SIG-M5 (cell line): ENCODE results near the gene KANK4.

Experiments
- DNase-seq: peaks from one replicate; lab custom pipeline; 2025; lab: John Stamatoyannopoulos, UW

The KANK4 gene

DNA sequence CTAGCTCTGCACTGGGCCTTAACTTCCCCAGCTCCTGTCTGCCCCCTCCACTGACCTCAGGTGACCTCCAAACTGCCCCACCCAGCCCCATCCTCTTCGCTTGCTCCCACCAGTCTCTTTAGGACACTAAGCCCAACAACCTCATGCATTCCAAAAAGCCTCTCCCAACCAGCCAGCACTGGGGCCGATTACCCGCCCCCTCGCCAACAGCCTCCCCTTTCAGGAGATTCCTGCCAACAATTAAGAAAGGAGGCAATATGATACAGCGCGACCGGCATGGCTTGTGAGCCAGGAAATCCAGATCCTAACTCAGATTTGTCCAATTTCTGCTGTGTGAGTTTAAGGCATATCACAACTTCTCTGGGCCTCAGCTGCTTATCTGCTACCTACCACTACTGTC lies 14.7 kb downstream of the KANK4 start:
- DNase-seq: no peak

DNA sequence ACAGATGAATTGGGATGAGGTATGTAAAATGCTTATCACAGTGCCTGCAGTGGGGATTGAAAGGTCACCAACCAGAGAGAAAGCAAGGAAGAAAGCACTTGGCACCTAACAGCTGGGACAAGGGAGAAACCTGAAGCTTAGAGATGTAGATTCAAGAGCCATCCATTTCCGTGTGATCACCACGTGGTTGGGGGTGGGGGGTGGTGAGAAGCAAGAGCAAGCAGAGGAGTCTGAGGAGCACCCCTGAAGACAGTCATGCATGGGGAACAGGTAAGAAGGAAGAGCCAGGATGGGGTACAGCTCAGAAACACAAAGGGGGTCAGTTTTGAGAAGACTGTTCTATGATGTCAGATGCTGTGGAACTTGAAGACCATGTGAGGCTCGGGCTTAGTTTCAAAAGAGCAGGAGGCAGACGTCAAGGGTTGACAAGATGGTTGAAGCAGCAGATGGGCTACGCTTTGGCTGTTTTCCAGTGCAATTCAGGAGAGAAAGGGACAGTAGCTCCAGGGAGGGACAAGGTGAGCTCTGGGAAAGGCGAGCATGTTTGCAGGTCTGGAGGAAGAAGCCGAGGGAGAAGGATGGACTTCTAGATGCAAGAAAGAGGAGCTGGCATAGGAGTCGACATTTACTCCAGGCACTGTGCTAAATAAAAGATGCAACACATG lies 17.4 kb downstream of the KANK4 start:
- no peak for DNase-seq

DNA sequence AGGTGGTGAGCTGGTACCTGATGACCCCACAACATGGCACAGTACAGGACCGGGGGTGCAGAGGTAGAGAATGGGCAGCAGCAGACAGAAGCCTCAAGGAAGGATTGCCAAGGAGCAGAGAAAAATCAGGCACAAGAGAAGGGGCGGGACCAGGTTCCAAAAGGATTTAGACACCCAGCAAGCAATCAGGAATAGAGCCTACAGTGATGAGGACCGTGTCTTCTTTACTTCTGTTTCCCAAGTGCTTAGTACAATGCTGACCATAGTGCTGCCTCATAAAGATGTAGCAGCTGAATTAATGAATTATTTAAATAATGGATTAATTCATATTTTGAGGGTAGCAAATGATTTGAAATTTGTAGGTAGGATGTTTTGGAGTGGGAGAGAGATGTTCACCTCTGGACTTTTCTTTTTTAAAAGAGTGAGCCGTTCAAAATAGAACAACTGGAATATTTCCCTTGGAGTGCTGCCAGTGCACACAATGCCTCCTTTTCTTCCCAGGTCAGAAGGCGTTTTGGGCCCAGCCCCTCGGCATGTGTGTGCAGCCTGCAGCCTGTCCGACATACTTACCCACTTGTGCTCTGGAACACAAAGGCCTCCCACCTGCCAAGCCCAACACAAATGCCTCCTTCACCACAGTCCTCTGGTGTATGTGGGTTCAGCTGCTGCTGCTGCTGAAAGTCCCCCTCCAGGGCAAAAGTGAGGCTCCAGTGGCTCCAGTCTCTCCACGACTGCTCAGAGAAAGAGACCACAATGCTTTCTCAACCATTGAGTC lies 19.6 kb downstream of the KANK4 start:
- DNase-seq: no peak

DNA sequence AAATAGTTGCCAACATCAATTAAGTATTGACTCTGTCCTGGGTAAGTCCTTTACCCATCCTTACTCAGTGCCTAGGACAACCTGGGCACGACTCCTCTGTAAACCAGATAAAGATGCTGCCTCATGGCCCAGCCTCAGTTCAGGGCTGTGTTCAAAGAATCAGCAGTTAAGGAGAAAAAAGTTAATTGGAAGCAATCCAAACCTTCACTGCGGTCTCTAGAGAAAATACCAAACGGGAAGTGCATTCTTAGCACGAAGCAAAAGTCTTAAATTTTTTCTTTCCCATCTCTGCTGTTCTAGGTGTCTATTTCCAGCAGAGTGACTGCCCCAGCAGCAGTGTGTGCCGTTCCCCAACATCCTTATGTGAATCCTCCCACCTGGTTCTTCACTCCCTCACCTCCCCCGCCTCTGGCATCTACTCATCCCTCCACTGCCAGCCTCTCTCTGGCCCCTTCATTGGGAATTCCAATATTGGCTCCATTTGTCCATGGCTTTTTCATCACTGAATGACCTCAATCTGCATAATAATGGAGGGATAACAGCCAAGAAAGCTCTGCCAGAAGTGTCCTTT lies 23.2 kb downstream of the KANK4 start:
- DNase-seq: no peak

DNA sequence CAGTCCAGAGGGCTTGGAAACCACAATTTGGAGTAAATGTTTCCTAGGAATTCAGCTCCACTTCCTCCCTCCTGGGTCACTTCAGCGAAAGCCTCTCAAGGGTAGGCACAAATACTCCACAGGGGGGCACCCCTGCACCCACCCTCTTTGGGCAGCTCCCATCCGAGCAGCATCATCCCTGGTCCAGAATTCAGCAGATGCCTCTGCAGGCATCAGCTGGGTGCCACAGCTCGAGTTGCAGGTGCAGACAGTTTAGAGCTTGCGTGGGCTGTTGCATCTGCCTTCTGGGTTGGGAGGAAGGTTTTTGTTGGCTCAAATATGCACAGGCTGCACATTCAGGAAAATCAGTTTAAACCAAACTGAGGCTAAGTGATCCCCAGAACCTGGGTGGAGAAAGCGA lies 25.0 kb downstream of the KANK4 start:
- DNase-seq: no peak

DNA sequence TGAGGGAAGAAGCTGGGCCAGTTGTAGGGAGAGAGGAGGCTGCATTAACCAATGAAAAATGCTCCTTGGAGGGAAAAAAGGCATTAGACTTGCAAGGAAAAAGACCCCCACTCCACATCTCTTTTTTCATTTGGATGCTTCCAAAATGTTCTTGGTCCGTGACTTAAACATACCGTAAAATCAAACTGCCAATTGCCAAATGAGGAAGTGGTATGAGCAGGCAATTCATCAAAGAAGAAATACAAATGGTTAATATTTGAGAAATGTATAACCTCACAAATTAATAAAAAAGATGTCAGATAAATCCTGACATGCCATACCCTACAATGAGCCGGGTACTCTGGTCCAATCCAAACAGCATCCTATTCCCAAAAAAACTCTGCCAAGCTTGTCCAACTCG lies 30.6 kb downstream of the KANK4 start:
- no peak for DNase-seq

DNA sequence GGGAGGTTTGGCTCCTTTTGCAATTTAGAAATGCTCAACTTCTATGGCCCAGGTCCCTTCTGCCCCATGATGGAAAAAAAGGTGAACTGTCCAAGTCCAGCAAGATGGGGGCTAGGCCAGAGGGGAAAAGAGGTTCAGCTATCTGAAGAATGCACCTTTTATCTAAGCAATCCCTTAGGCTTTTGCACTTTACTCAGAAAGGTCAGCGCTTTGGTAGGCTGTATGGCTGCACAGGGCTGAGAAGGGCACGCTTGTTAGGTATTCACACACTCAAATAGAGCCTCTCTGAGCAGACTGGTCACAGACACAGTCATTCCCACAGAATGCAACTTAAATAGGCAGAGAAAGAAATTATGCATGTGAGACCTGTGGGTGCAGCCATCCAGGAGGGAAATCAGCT lies 31.0 kb downstream of the KANK4 start:
- DNase-seq: no peak

DNA sequence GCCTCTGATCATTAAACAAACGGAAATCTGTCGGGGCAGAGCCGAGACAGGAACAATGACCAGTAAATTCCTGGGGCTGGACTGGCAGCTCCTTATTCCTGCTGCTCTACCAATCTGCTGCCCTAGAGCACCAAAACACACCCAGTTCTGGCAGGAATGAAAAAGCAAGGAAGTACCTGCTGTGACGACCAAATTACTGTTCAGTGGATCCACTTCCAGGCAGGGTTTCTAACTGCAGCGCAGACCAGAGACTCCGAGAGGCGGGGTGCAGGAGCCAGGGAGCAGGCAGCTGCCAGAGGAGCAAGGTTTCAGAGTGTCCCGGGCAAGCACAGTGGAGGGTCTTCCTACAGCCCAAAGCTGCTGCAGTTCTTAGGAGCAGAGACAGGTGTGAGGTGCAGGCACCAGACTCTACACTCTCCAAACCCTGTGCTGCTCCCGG lies 32.4 kb downstream of the KANK4 start:
- DNase-seq: no peak

DNA sequence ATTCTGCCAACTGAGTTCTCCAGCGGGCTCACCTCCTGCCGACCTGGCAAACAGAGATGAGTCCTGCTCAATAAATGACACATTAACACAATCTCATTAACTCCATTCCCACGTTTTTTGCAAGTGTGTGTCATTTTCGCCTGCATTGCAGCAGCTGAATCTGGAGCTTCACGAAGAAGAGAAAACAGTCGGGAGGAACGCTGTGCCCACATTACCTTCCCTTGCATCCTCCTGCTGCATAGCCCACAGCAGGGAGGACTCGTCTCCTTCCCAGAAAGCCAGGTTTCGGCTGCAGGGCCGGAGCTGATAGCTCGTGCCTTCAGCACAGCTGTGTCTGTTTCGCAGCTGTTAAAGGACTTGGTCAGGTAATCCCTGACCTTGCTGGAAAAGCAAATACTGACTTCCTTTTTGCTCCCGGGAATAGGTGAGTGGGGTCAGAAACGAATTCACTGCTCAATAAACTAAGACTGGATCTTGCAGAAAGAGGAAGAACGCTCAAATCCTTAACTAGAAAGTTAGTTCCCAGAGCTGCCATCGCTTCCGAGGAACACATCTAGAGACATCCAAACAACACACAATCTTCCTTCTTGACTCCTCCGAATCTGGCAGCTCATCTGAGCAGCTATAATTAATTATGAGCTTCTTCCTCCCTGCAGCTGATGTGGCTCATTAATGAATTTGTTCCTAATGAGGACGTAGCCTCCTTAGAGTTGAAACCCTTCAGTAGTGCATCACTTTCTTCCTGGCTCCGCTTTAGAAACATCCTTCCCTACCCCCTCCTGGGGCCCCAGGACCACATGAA lies 33.0 kb downstream of the KANK4 start:
- DNase-seq: no peak

DNA sequence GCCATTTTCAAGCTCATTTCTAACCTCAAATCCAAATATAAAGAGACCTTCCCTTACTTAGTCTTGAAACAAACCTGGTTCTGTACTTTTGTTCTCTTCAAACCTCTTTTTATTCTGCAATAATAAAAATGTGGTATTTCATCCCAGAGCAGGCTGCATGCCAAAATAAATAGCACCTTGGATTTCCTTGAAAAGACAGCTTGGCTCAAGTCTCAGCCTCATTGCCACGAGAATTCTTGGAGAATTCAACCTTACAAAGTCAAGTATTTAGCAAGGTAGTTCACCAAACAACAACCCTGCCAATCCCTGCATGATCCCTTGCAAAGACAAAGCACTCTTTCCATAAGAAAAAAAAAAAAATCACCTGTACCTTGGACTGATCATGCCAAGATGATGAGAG lies 33.8 kb downstream of the KANK4 start:
- no peak for DNase-seq

DNA sequence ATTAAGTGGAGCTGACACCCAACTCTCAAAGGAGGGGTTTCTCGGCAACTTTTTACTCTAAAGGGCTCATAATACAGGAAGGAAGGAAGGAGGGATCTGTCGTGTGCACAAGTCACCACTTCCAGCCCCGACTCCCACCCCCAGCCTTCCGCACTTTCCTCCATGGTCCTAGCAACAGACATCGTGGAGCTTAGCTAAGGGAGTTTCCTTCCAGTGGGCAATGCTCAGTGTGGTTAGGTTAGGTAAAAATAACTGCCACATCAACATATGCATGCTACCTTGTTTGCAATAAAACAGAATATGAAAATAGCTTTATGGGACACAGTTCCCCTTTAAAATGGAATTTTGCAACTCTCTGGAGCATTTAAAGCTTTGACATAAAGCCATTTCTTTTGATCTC lies 35.2 kb downstream of the KANK4 start:
- no peak for DNase-seq

DNA sequence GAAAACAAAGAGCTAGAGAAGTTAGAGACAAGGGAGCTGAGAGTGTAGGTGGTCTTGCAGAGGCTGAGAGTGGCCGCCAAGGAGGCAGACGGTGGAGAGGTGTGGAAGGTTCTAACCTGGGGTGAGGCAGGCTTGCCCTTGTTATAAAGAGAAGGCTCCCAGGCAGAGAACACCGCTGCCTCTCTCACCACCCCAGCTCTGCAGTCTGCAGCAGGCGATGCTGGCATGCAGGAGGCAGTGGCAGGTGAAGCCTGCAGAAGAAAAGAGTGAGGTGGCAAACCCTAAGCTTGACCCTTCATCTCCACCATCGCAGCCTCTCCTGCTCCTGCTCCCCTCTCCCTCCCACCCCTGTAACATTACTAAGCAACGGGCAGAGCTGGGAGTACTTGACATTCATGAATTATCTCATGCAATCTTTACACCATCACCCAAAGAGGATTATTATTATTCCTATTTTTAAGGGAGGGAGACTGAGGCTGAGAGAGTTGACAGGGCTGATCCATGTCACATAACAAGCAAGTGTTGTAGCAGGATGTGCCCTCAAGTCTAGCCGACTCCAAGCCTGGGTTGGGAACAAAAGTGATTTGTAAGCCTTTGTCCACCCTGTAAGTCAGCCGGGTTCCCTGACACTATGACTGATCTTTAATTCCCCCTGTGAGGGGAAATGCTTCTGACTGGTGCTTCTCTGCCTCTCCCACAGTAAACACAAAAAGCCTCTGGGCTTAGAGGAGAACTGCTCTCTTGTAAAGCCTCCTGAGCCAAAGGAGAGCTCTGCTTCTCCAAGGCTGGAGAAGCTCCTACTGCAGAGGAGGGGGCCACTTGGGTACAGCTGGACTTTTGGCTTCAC lies 36.1 kb downstream of the KANK4 start:
- no peak for DNase-seq

DNA sequence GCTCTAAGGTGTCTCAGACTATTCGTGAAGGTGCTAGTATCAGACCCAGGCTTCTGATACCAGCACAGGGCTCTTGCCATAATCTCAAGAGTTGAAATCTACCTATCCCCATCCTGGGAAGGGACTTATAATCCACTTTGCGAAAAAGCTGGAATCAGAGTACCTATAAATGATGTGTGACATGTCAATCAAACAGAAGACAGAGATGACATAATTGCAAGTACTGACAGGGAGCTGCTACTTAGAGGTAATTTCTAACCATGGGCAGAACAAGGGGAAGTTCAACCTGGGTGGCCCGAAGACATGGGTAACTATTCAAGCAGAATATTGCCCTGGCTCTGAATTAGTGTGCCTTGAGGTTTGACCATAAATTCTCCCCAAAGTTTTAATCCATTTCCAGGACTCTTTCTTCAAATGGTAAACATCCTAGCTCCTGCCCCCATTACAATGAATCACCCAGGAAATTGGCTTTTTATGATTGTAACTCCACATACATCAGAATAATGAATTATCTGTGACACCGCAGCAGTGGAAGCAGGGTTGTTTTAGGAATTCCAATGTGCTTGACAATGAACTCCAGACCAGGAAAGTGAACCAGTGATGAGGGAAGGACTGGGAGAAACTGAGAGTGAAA lies 37.2 kb downstream of the KANK4 start:
- no peak for DNase-seq

DNA sequence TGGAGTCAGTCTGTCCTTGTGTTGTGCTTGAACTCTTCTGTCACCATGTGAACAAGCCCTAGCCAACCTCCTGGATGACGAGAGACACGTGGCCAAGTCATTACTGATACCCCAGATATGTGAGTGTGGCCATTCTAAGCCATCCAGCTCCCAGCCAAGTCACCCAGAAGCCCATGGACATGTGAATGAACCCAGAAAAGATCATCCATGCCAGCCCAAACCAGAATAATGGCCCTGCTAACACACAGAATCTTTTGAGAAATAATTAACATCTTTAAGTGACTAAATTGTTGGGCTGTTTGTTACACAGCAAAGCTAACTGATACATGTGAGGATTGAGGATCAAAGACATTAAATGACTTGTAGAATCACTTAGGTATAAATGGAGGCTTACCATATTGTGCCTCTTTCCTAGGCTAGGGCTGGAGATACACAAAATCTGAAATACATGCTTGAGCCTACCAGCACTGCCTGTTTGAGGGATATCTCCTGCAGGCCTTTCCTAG lies 38.2 kb downstream of the KANK4 start:
- DNase-seq: no peak

DNA sequence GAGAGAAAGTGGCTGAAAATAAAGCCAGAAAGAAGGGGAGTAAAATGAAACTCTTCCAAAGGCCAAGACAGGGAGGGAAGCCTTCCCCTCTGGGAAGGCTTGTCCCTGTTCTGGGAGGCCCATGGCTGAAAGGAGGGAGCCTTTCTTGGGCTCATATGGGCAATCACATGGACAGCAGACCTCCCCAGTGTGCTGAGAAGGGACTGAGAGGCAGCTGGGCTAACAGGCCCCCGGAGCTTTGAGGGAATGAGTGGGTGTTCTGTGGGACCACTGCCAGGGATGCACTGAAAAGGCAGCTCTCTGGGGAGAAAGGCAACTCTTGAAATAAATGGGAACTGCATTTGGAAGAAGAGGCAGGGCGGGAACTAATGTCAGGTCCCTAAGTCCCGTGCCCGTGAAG lies 39.1 kb downstream of the KANK4 start:
- DNase-seq: no peak

DNA sequence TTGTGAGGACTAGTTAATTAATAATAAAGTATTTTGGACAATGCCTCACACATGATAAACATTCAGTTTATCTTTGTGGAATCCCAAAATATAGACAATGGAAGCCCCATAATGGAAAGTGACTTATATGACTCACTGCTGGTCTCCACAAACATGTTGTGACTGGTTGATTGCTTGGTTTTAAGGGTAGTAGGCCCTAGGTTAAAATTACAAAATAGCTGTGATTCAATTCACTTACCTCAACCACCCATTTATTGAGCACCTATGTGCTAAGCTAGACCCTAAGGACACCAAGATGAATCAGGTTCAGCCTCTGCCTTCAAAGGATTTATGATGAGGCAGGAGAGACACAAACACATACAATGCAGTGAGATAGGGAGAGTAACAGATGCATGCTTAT lies 42.4 kb downstream of the KANK4 start:
- DNase-seq: no peak

DNA sequence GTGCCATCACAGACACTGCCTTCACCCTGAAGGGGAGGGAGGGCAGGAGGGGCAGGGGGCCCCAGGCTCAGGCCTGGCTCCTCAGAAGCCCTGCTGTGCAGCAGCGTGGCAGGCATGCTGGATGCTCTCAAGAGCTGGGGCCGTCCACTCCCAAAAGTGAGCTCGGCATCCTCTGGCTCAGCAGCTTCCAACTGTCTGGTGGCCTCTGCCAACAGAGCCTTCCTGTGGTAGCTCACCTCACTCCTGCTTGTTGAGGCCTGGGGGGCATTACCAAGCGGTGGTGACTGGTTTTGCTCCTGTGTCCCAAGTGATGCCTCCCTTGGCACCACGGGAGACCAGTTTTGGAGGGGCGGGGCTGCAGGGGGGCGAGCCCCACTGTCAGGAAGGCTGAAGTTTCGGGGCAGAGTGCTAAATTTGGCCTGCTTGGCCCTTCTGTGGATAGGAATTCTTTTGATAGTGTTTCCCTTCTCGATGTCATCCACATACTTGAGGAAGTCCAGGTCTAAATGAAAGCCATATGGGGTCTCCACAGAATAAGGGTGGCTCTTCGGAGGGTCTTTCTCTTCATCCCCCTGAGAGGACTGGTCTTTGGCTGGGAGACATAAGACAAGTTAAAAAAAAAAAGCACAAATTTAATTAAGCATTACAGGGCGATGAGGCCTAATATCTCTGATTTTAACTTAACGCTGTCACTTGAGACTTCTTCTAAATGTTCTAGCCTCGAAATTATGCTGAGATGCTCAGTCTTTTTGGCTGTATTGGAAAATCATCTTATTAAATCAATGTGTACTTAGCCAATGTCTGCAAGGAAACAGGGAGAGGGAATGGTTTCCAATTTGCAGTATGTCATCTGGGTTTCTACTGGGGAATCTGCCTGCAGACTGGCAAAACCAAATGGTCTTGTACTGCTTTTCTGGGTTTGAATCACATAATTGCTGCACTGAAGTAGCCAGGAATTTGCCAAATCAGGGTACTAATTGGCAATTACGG lies 44.4 kb downstream of the KANK4 start:
- DNase-seq: no peak

DNA sequence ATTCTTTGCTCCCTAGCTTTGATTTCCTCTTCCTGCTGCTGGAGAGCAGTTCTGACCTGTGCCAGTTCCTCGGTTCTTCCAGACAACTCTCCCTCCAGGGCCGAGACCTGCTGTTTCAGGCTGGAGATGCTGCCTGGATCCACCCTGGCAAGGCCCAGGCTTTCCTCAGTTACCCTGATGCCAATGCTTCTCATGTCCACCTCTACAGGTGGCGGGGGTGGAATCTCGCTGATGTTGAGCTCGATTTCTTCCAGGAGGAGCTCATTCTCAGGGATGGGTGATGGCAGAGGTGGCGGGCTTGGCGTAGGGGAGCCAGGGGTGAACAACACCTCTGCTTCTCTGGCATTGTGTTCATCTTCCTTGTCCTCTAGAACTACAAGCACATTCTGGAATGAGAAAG lies 45.3 kb downstream of the KANK4 start:
- no peak for DNase-seq

DNA sequence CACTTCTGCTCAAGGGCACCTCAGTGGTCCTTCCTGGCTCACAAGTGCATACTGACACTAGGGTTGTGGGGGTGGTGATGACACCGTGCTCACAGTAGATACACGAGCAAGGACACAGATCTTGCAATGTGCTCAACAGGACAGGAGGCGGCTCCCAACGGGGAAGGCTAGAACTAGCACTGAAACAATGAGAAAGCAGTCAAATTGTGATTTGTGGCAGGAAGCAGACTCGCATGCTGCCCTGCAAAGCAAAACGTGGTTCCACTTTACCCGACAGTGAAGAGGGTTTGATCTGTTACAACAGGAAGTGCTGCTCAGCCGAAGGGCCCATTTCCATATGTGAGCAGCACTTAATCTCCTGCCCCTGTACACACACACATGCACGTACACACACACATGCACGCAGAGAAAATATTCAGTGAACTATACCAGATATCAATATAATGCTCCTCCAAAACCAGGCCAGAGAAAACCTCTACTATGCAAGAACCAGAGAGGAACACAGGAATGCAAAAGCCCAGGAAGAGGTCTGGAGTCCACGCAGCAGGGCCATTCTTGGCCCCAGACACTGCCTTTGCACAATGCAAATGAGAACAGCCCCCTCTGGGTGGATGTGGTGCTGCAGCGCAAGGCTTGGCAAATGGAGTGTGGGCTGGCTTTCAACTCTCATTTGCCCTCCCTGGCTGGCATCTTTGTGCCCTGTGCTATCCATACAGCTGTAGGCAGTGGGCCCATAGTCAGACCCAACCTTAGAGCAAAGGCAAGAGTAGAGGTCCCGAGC lies 47.1 kb downstream of the KANK4 start:
- no peak for DNase-seq
